Renal pelvis (tissue), 4 donors: ENCODE data around the gene ITLN2. TPM values are rescaled to one million over a fixed set of nuclear protein-coding genes. Genes with fewer than 3 reads are reported as not detected.
"Not testable (repeated sequence)": the region's sequence is repeated elsewhere in the genome, so short reads cannot be mapped to it uniquely, and the experiment has no call there.

Experiments used
- DNase-seq: peaks from one replicate; pipeline ENCODE4 v3.0.0-alpha.2; 2013
- polyA plus RNA-seq, 3 donors: library from polyadenylated mRNA; unstranded; fragments of 120-200 nt; gene quantifications; one replicate each; pipeline ENCODE4 v1.2.1, GENCODE V29; 2013; ENCODE audit not compliant: insufficient read length in 3 of 3

Gene ITLN2
- polyA plus RNA-seq, 3 donors, result 0.10 TPM; not detected in 2

GRCh38 chr1:160905617-160905989 is 49.0 kb downstream of the ITLN2 start:
- no peak for DNase-seq

DNA sequence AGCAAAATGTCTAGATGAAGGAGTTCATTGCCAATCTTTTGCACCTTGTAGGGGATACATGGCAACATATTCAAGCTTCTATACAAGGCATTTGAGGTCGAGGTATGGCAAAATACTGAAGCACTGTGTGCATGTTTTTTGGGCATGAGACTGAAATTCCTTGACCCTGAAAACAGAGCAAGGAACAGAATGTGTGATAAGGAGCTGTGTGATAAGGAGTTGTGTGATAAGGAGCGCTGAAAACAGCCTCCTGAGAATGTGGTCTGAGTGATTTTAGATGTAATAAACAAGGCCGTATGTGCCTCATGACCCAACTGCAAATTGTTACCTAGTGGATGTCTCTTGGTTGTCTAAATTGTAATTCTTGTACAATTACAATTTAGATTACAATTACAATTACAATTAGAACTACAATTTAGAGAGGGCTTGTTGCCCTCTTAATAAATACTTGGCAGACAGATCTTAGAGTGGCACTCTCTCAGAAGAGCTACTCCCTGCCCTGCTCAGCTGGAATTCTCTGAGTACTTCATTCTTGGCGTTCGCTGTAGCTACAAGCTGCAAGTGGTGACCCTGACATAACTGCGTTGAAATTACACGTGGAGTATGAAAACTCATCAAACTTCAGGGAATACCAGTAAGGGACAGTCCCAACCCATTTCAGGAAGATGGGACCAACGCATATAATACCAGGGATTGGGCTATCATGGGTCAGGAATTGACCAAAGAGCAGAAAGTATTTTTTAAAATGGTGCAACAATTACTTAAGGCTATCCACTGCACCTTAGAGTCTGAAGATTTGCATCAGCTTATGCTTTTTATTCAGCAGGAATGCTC is 49.6 kb downstream of the ITLN2 start:
- no peak for DNase-seq

- DNase-seq, result not testable (repeated sequence)
Observed at GRCh38 chr1:160902251-160902650, 52.4 kb downstream of the ITLN2 start.

DNA sequence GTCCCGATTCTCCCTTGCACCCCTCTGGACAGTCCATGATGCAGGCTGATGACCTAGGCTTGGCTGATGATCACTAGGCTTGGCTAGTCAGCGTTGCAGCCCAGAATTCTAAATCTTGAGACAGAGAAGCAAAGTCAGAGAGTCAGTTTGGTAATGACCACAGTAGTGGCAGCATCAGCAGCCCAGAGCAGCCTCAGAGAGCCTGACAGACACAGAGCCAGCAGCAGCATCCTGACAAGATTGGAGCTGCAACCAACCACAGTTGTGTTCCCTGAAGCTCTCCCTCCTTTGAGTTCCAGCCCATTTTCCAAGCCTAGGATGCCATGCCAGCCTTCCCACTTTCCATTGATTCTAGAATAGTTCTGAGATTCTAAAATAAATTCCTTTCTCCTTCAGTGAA is 52.8 kb downstream of the ITLN2 start:
- DNase-seq, result no peak

GRCh38 chr1:160900683-160901082 is 53.9 kb downstream of the ITLN2 start:
- DNase-seq, result not testable (repeated sequence)

Other genes starting within 250 kb of the ITLN2 start
- 1 to 10 TPM; 1.3 to 1.5 (median 1.5) TPM for gene CD48, start 243.0 kb downstream of the ITLN2 start, polyA plus RNA-seq
- under 1 TPM; 0.30 to 0.43 (median 0.36) TPM for gene SLAMF7, start 215.6 kb downstream of the ITLN2 start, polyA plus RNA-seq
- gene LY9, start 158.6 kb downstream of the ITLN2 start, polyA plus RNA-seq, result under 1 TPM; 0.07 to 0.20 (median 0.14) TPM
- under 1 TPM; 0.22 to 0.43 (median 0.23) TPM for gene CD244, start 91.9 kb downstream of the ITLN2 start, polyA plus RNA-seq
- gene ITLN1, start 69.6 kb downstream of the ITLN2 start, polyA plus RNA-seq, result 1 to 10 TPM; 1.4 to 5.1 (median 2.7) TPM
- gene F11R, start 66.3 kb upstream of the ITLN2 start, polyA plus RNA-seq, result 100 to 1,000 TPM in 1 of 3 donors, 10 to 100 TPM in 2; 79.3 to 103 (median 89.2) TPM
- gene TSTD1, start 84.2 kb upstream of the ITLN2 start, polyA plus RNA-seq, result 10 to 100 TPM; 61.6 to 79.0 (median 67.7) TPM
- 10 to 100 TPM; 59.2 to 64.1 (median 63.6) TPM for gene USF1, start 91.2 kb upstream of the ITLN2 start, polyA plus RNA-seq
- gene ARHGAP30, start 115.1 kb upstream of the ITLN2 start, polyA plus RNA-seq, result 1 to 10 TPM; 1.9 to 2.8 (median 2.4) TPM
- 1 to 10 TPM; 3.9 to 4.8 (median 4.4) TPM for gene NECTIN4, start 134.7 kb upstream of the ITLN2 start, polyA plus RNA-seq
- 10 to 100 TPM; 17.1 to 20.3 (median 19.0) TPM for gene KLHDC9, start 143.6 kb upstream of the ITLN2 start, polyA plus RNA-seq
- 10 to 100 TPM; 68.8 to 96.1 (median 69.5) TPM for gene PFDN2, start 163.2 kb upstream of the ITLN2 start, polyA plus RNA-seq
- 10 to 100 TPM; 51.9 to 57.2 (median 55.1) TPM for gene NIT1, start 163.3 kb upstream of the ITLN2 start, polyA plus RNA-seq
- gene DEDD, start 177.9 kb upstream of the ITLN2 start, polyA plus RNA-seq, result 10 to 100 TPM; 50.3 to 58.0 (median 57.8) TPM
- 100 to 1,000 TPM; 123 to 161 (median 140) TPM for gene UFC1, start 199.2 kb upstream of the ITLN2 start, polyA plus RNA-seq
- gene USP21, start 204.7 kb upstream of the ITLN2 start, polyA plus RNA-seq, result 10 to 100 TPM; 49.0 to 52.6 (median 52.5) TPM
- 10 to 100 TPM; 38.3 to 58.6 (median 57.3) TPM for gene PPOX, start 211.6 kb upstream of the ITLN2 start, polyA plus RNA-seq
- 10 to 100 TPM; 41.4 to 47.2 (median 44.1) TPM for gene B4GALT3, start 222.7 kb upstream of the ITLN2 start, polyA plus RNA-seq
- under 1 TPM; 0.73 to 0.88 (median 0.86) TPM for gene ADAMTS4, start 244.2 kb upstream of the ITLN2 start, polyA plus RNA-seq
- gene NDUFS2, start 247.6 kb upstream of the ITLN2 start, polyA plus RNA-seq, result 100 to 1,000 TPM; 189 to 208 (median 198) TPM